Mesendoderm (in vitro differentiated cells): Measurements from ENCODE around the gene CAPN15.

Source experiments
- DNase-seq: peaks from one replicate; pipeline ENCODE4 v3.0.0; 2013
- H2AK5ac ChIP-seq: 2 replicates; pipeline ENCODE4 v1.6.1; 2013; ENCODE audit warnings: low read length, inconsistent platforms
- H2BK120ac ChIP-seq: 2 replicates; pipeline ENCODE4 v1.6.1; 2013; ENCODE audit warnings: low read depth, mild to moderate bottlenecking, low read length, moderate library complexity, mixed read lengths
- H2BK15ac ChIP-seq: replicated peaks from 2 replicates; pipeline ENCODE4 v1.6.1; 2013; ENCODE audit warnings: low read depth, mild to moderate bottlenecking, moderate library complexity
- H2BK5ac ChIP-seq: 2 replicates; pipeline ENCODE4 v1.6.1; 2013; ENCODE audit warnings: low read length, inconsistent platforms
- H3K18ac ChIP-seq: 2 replicates; pipeline ENCODE4 v1.6.1; 2013; ENCODE audit warnings: mild to moderate bottlenecking, low read length, mixed read lengths
- H3K23ac ChIP-seq: one replicate; pipeline ENCODE4 v1.6.1; 2013; ENCODE audit warnings: low read length
- H3K27ac ChIP-seq: 2 replicates; pipeline ENCODE4 v1.5.1; 2013; ENCODE audit warnings: low read depth, mild to moderate bottlenecking, inconsistent platforms, low read length, moderate library complexity
- H3K27me3 ChIP-seq: 2 replicates; pipeline ENCODE4 v1.6.1; 2013; ENCODE audit warnings: low read length, control low read depth, mild to moderate bottlenecking, inconsistent platforms; ENCODE audit not compliant: insufficient read depth, poor library complexity
- H3K36me3 ChIP-seq: 2 replicates; pipeline ENCODE4 v1.6.1; 2013; ENCODE audit warnings: low read length, inconsistent platforms; ENCODE audit not compliant: control insufficient read depth, insufficient read depth
- H3K4ac ChIP-seq: one replicate; pipeline ENCODE4 v1.6.1; 2013; ENCODE audit warnings: low read depth, mild to moderate bottlenecking, low read length, moderate library complexity
- H3K4me1 ChIP-seq: 2 replicates; pipeline ENCODE4 v1.6.1; 2013; ENCODE audit warnings: low read depth, low read length, inconsistent platforms; ENCODE audit not compliant: control insufficient read depth
- H3K4me2 ChIP-seq: 2 replicates; pipeline ENCODE4 v1.6.1; 2013; ENCODE audit warnings: low read length
- H3K4me3 ChIP-seq: 2 replicates; pipeline ENCODE4 v1.5.1; 2013; ENCODE audit warnings: mild to moderate bottlenecking, low read length
- H3K56ac ChIP-seq: one replicate; pipeline ENCODE4 v1.6.1; 2013; ENCODE audit warnings: low read length
- H3K79me1 ChIP-seq: 2 replicates; pipeline ENCODE4 v1.6.1; 2013; ENCODE audit warnings: low read length, inconsistent platforms
- H3K79me2 ChIP-seq: 2 replicates; pipeline ENCODE4 v1.6.1; 2013; ENCODE audit warnings: mild to moderate bottlenecking, low read length; ENCODE audit not compliant: control insufficient read depth, insufficient read depth
- H3K9ac ChIP-seq: 2 replicates; pipeline ENCODE4 v1.6.1; 2013; ENCODE audit warnings: low read length, inconsistent platforms
- H4K5ac ChIP-seq: one replicate; pipeline ENCODE4 v1.6.1; 2013; ENCODE audit warnings: low read length
- H4K8ac ChIP-seq: one replicate; pipeline ENCODE4 v1.6.1; 2013; ENCODE audit warnings: low read depth, mild to moderate bottlenecking, control low read depth, low read length, moderate library complexity
- WGBS: extraction: QIAGEN DNeasy Blood & Tissue Kit; methylation state at CpG from one replicate; pipeline ENCODE4 v1.1.7; 2013; ENCODE audit warnings: low lambda C conversion rate, missing lambda C conversion rate; ENCODE audit not compliant: insufficient coverage; ENCODE audit errors: extremely low coverage; 5-methylcytosine and 5-hydroxymethylcytosine counted together

The CAPN15 gene

GRCh38 chr16:496097-496886, 31.2 kb upstream of the CAPN15 start:
- H3K9ac ChIP-seq, result no peak overlapping the region
- WGBS, result no CpG with 5 or more reads among the region's 21 CpGs

GRCh38 chr16:497258-497657, 30.3 kb upstream of the CAPN15 start:
- H3K4me3 ChIP-seq, result no peak overlapping the region
- no peak overlapping the region for H4K5ac ChIP-seq
- no peak overlapping the region for H2AK5ac ChIP-seq
- no peak overlapping the region for H3K18ac ChIP-seq
- H3K4ac ChIP-seq, result no peak overlapping the region
- H3K27ac ChIP-seq, result no peak overlapping the region
- H3K79me2 ChIP-seq, result no peaks in the 10 kb centered on the region
- no peak overlapping the region for H2BK120ac ChIP-seq
- no CpG with 5 or more reads among the region's 11 CpGs for WGBS
- H3K27me3 ChIP-seq, result no peaks in the 10 kb centered on the region
- no peak overlapping the region for H3K56ac ChIP-seq
- DNase-seq, result no peak
- H3K23ac ChIP-seq, result no peak overlapping the region
- H2BK15ac ChIP-seq, result no peak overlapping the region
- H3K4me2 ChIP-seq, result no peak overlapping the region
- no peaks in the 10 kb centered on the region for H3K4me1 ChIP-seq
- no peak overlapping the region for H4K8ac ChIP-seq
- H2BK5ac ChIP-seq, result no peak overlapping the region
- H3K79me1 ChIP-seq, result no peaks in the 10 kb centered on the region
- no peaks in the 10 kb centered on the region for H3K36me3 ChIP-seq
- no peak overlapping the region for H3K9ac ChIP-seq

More at GRCh38 chr16:496097-496886, 31.2 kb upstream of the CAPN15 start:
- H3K4ac ChIP-seq, result no peak overlapping the region
- H4K8ac ChIP-seq, result no peak overlapping the region
- no peak overlapping the region for H3K27ac ChIP-seq
- H3K23ac ChIP-seq, result no peak overlapping the region
- no peaks in the 10 kb centered on the region for H3K79me1 ChIP-seq
- no peaks in the 10 kb centered on the region for H3K79me2 ChIP-seq
- H3K4me2 ChIP-seq, result no peak overlapping the region
- H2AK5ac ChIP-seq, result no peak overlapping the region
- no peak for DNase-seq
- no peak overlapping the region for H2BK120ac ChIP-seq
- no peak overlapping the region for H3K4me3 ChIP-seq
- H3K27me3 ChIP-seq, result no peaks in the 10 kb centered on the region
- no peak overlapping the region for H3K56ac ChIP-seq
- H2BK15ac ChIP-seq, result no peak overlapping the region
- no peak overlapping the region for H4K5ac ChIP-seq
- no peak overlapping the region for H2BK5ac ChIP-seq
- peaks cover 3% of the 10 kb centered on the region for H3K4me1 ChIP-seq
- no peak overlapping the region for H3K18ac ChIP-seq
- no peaks in the 10 kb centered on the region for H3K36me3 ChIP-seq

- Histone ChIP-seq H3K27me3 (no peaks in the 10 kb centered on the region), H3K79me1 (no peaks in the 10 kb centered on the region), H3K4me2 (no peak overlapping the region), H3K18ac (no peak overlapping the region), H3K4me1 (no peaks in the 10 kb centered on the region), H2BK15ac (no peak overlapping the region), H3K79me2 (no peaks in the 10 kb centered on the region), H3K56ac (no peak overlapping the region), H3K23ac (no peak overlapping the region), H3K4ac (no peak overlapping the region), H3K9ac (no peak overlapping the region), H3K27ac (no peak overlapping the region), H2BK120ac (no peak overlapping the region), H2BK5ac (no peak overlapping the region), H2AK5ac (no peak overlapping the region), H3K36me3 (no peaks in the 10 kb centered on the region), H4K5ac (no peak overlapping the region), H4K8ac (no peak overlapping the region), H3K4me3 (no peak overlapping the region)
- no CpG with 5 or more reads among the region's 12 CpGs for WGBS
- no peak for DNase-seq
Measured at GRCh38 chr16:499924-500323, 27.6 kb upstream of the CAPN15 start.

GRCh38 chr16:500709-501108, 26.8 kb upstream of the CAPN15 start:
- H3K36me3 ChIP-seq, result no peaks in the 10 kb centered on the region
- no peak overlapping the region for H3K27ac ChIP-seq

GRCh38 chr16:502179-502943, 25.2 kb upstream of the CAPN15 start:
- Histone ChIP-seq H3K36me3 (no peaks in the 10 kb centered on the region), H3K56ac (no peak overlapping the region), H4K8ac (no peak overlapping the region), H3K18ac (no peak overlapping the region), H2BK5ac (no peak overlapping the region), H3K79me2 (no peaks in the 10 kb centered on the region), H3K4me2 (no peak overlapping the region), H4K5ac (no peak overlapping the region), H3K9ac (no peak overlapping the region), H3K27ac (no peak overlapping the region), H3K4ac (no peak overlapping the region), H3K79me1 (no peaks in the 10 kb centered on the region), H2BK120ac (no peak overlapping the region), H2BK15ac (no peak overlapping the region), H3K27me3 (no peaks in the 10 kb centered on the region), H3K4me1 (no peaks in the 10 kb centered on the region), H3K23ac (no peak overlapping the region), H2AK5ac (no peak overlapping the region), H3K4me3 (no peak overlapping the region)
- no peak for DNase-seq
- WGBS, result no CpG with 5 or more reads among the region's 22 CpGs

More at GRCh38 chr16:500709-501108, 26.8 kb upstream of the CAPN15 start:
- Histone ChIP-seq H3K9ac (no peak overlapping the region), H2BK15ac (no peak overlapping the region), H3K27me3 (no peaks in the 10 kb centered on the region), H2AK5ac (no peak overlapping the region), H3K23ac (no peak overlapping the region), H3K4me1 (no peaks in the 10 kb centered on the region), H3K4me3 (no peak overlapping the region), H4K8ac (no peak overlapping the region), H3K79me2 (no peaks in the 10 kb centered on the region), H3K18ac (no peak overlapping the region), H3K4ac (no peak overlapping the region), H2BK120ac (no peak overlapping the region), H4K5ac (no peak overlapping the region), H2BK5ac (no peak overlapping the region), H3K4me2 (no peak overlapping the region), H3K56ac (no peak overlapping the region), H3K79me1 (no peaks in the 10 kb centered on the region)
- DNase-seq, result no peak
- WGBS, result no CpG with 5 or more reads among the region's 12 CpGs
